ENCODE results near the gene NAV2.

NAV2 gene

GRCh38 chr11:19805827-19806226 is 93.2 kb downstream of the NAV2 start:
- no peak for DNase-seq (ENCODE audit: low spot score)
- no peak for FAIRE-seq

DNA sequence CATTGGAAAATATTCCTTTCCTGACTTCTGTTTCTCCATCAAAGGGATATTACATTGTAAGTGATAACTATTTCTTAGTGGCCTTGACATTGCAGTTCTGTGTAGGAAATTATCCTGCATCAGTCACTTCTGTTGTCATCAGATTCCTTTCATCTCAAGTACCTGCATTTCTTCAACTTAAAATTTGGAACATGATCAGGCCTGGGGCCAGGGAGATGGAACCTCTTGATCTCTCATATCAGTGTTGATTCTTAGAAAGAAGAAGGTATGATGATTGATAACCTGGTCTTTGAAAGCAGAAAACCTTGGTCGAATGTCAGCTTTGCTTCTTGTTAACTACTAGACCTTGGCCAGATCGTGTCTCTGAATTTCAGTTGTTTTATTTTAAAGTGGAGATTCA is 93.6 kb downstream of the NAV2 start:
- DNase-seq (ENCODE audit: low spot score) (no peak), FAIRE-seq (no peak)

DNA sequence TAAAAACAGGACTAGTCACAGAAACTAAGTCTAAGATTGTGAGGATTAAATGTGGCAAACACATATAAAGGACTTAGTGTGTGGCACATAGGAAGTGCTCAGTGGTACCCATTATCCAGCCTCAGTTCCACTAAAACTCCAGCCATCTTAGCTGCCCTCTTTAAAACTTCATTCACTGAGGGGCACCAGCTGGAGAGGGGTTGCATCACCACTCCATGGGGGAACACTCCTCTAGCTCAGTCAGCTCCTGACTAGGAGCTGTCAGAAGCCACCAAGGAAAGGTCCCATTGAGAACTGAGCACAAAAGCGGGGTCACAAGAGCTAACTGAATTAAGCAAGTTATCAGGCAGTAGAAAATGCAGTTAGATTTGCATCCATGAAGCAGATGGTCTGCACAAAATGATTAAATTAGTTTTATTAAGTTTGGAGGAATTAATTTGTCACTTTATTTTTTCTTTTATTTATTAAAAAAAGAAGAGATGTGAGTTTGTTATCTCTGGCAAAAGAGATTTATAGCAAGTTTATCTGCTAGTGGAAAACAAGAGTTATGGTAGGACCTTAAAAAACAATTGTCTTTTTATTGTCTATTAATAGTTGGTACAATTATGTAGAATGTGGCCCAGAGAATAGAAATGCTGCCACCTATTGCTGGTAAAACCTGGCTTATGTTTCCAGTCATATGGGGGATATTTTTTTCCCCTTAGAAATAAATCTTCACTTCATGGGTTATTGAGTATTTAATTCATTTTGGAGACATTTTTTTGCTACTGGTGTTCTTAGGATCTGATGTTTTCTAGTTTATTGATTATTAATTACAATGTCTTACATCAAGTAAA is 95.7 kb downstream of the NAV2 start:
- no peak for FAIRE-seq
- no peak for DNase-seq (ENCODE audit: low spot score)

DNA sequence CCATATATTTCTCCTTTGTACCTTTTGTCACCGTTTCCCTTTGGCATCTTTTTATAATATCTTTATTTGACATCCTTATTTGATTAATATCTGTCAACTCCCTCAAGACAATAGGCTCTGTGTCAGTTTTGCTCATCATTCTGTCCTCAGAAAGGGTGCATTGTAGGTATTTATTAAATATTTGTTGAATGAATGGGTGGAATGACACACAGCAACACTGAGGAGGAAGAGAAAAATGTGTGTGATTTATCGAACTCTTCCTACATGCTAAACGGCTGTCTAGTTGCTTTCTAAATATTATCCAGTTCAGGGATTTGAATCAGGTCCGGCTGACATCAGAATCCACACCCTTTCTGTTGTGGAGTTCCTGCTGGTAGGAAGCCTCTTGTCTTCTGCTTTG is 98.2 kb downstream of the NAV2 start:
- DNase-seq (ENCODE audit: low spot score) (no peak), FAIRE-seq (no peak)

GRCh38 chr11:19811380-19811779 is 98.7 kb downstream of the NAV2 start:
- no peak for DNase-seq (ENCODE audit: low spot score)
- no peak for FAIRE-seq

GRCh38 chr11:19812096-19812495 is 99.5 kb downstream of the NAV2 start:
- no peak for FAIRE-seq

DNA sequence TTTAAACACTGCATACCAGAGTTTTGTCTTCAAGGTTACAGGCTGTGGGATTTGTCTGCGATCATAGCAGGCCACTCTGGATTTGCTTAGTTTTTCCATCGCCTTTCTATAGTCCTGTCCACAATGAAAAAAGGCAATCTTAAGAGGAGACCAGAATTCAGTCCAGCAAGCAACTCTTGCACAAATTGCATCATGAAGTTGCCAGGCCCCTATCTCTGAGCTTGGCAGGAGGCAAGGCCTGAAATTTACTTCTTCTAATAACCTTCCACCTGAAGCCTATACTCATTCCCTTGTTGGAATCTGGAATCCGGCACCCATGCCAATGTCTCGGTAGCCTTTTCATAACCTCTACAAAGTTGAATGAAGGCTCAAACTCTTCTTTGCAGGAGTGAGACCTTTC is 100.1 kb downstream of the NAV2 start:
- no peak for DNase-seq (ENCODE audit: low spot score)
- no peak for FAIRE-seq

More at GRCh38 chr11:19812096-19812495, 99.5 kb downstream of the NAV2 start:
- DNase-seq (ENCODE audit: low spot score): no peak

DNA sequence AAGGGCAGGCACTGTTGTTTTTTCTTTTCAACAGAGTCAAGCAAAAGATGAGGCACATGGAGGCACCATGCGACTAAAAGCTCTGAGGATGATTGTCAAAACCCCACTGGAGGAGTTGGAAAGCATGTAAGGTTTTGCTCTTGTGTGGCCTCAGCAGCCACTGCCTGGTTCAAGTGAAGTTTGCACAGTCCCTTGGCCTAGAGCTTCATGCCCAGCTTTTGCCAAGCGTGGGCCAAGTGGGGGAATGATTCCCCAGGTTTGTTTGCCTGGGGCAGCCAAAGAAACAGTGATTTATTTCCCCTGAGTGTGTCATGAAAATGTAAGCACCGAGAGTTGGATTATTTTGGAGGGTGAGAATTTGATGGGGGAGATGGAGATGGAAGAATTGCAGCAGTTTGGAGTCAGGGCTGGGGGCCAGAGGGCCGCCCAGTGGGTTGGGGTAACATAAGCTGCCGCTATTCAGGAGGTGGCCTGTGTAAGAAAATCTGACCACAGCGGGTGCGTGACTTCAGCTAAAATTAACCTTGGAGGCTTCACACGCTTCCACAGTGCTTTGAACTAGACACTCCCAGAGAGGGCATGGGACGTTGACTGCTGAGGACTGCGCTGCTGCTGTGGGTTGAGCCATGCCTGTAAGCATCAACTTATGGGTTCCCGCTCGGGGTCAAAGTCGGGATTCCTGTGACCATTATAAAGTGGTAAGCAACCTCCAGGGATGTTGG is 100.7 kb downstream of the NAV2 start:
- FAIRE-seq: no peak
- no peak for DNase-seq (ENCODE audit: low spot score)

DNA sequence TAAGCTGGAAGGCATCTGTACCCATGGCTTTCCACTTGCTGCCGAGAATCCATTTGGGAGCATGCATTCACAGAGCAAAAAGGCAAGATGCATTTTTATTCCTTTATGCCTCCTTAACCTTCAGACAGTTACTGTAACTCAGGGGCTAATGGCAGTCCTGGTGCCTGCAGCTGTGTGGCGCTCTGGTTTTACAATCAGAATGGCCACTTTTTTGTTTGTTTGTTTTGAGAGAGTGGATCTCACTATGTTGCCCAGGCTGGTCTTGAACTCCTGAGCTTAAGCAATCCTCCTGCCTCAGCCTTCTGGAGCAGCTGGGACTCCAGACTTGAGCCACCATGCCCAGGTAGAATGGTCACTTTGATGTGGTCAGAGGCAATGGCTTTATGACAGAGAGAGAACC is 101.8 kb downstream of the NAV2 start:
- DNase-seq (ENCODE audit: low spot score): no peak
- no peak for FAIRE-seq

GRCh38 chr11:19816040-19816439 is 103.4 kb downstream of the NAV2 start:
- FAIRE-seq: no peak
- no peak for DNase-seq (ENCODE audit: low spot score)

DNA sequence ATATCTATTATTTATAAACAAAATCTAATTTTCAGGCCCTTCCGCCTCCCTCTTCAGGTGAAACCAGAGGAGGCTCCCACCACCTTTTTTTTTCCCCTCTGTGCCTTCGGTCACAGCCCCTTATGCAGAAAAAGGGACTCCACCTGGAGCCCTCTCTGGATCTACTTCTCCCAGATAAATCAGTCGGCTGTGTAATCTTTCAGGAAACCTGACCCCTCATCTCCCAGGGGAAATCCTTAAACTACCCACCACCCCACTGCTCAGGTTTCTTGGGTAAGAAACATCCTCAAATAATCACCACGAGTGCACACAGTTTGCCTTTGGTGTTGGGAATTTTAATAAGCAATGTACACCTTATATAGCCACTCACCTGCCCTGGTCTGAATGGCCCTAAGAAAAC is 104.2 kb downstream of the NAV2 start:
- no peak for DNase-seq (ENCODE audit: low spot score)
- no peak for FAIRE-seq

DNA sequence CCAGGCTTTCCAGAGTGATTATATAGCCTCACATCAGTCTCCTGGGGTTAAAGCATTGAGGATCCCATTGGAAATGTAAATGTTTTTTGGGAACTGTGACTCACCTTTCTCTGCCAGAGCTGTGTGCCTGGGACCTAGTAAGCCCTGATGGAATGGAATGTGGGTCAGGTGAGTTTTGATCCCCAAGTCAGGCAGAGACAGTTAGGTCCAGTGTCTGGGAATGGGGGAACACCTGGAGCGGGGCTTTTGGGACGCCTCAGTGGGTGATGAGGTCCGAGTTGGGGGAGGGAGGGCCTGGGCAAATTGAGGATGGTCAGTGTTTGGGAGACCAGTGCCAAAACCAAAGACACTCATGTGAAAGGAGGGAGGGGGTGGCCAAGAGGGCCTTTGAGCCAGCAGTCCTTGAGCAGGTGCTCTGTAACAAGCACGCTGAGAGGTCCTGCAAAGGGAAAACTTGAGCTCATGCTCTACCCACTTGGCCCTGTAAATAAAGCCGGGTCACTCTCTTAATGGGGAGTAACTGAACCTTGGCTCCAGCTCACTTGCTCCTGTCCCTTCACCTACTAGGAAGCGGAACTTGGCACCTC is 104.7 kb downstream of the NAV2 start:
- DNase-seq (ENCODE audit: low spot score): no peak
- FAIRE-seq: no peak

DNA sequence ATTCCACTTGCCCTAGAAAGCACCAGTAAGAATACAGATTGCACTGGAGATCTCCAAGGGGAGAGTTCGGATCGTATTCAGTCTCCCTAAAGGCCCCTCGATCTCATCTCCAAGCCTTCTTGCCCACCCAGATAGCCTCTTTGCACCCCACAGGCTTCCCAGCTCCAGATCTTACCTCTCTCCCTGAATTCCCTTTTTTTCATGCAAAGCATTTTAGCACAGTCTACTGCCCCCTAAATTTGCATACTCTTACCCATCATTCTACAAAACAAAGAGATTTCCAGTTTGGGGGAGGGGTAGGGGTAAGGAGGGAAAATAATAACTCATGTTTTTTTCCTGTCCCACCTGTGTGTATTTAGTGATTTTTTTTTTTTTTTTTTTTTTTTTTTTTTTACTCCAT is 105.2 kb downstream of the NAV2 start:
- DNase-seq (ENCODE audit: low spot score) (no peak), FAIRE-seq (no peak)

DNA sequence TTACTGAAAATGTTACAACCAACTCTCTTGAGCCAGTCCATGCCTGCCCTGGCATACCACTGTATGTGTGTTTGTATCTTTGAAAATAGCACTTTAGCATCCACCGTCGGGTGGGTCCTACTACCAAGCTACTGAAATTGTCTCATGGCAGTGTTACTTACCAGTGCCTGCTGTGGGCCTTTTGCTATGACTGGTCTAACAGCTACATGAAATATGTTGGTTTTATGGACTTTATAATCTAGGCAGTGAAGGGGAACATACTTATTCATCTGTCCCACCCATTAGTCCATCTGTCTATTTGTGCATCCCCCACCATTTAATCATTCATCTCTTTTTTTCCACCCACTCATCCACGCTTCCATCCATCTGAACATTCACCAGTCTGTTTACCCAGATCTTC is 106.0 kb downstream of the NAV2 start:
- DNase-seq (ENCODE audit: low spot score): no peak
- no peak for FAIRE-seq

DNA sequence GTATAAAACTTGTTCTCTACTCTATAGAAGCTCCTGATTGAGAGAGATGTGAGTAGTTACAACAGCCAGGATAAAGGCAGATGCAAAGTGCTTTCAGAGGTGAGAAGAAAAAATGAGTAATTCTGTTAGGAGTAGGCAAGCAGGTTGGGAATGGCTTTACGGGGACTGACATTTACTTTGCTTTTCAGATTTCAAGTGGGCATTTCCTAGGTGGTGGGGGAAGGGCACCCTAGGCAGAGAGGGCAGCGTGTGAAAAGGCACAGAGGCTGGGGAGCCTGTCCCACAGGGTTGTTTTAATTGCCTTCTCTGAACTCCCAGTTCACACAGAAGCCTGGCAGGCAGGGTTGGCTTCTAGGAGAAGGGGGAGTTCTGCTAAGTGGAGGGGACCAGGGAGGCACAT is 106.5 kb downstream of the NAV2 start:
- FAIRE-seq (no peak), DNase-seq (ENCODE audit: low spot score) (no peak)

GRCh38 chr11:19820100-19820499 is 107.5 kb downstream of the NAV2 start:
- FAIRE-seq (no peak), DNase-seq (ENCODE audit: low spot score) (no peak)

DNA sequence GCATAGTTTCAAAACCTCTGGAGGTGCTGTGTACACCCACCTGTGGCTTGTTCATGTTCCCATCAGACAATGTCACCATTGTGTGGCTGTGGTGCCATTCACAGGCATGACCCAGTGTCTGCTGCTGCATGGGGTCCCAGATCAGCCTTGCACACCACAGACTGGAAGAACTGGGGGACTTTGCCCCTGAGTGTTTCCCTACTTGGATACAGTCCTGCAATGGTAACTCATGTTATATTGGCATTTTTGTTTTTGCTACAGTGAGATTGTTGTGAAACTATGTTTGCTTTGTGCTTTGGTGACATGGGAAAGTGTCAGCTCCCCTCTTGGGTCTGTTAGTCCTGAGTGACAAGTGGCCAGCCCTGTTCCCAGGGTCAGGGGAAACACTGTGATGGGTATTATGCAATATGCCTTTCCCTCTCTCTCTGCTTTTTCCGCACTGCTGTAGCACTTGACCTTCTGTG is 108.8 kb downstream of the NAV2 start:
- FAIRE-seq (no peak), DNase-seq (ENCODE audit: low spot score) (no peak)

GRCh38 chr11:19821993-19822392 is 109.4 kb downstream of the NAV2 start:
- FAIRE-seq: no peak
- DNase-seq (ENCODE audit: low spot score): no peak

DNA sequence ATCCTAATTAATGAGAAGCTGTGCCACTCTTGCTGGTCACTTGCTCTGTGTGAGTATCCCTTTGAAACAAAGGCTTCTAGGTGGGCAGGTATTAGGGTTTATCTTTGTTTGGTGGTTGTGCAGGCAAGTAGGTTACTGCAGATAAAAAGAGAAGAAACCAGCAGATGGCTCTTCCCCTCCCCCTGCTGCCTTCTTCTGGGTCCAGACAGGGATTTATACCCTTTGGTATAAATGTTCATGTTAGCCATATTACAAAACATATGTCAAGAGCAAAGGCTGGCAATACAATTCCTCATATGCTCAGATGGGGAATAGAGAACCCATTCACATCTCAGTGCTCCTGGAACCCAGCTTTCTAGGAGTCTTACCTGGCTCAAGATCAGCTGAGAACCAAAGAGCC is 109.9 kb downstream of the NAV2 start:
- no peak for FAIRE-seq

GRCh38 chr11:19826606-19827005 is 114.0 kb downstream of the NAV2 start:
- DNase-seq (ENCODE audit: low spot score) (no peak), FAIRE-seq (no peak)

More for the DNA sequence above, 109.9 kb downstream of the NAV2 start:
- DNase-seq (ENCODE audit: low spot score): no peak

- no peak for DNase-seq (ENCODE audit: low spot score)
- no peak for FAIRE-seq
Observed at GRCh38 chr11:19827399-19828135, 114.9 kb downstream of the NAV2 start.
